Measurements from ENCODE around the gene CBFB.

GRCh38 chr16:66988197-66988788, 40.7 kb upstream of the CBFB start, which contains the start of gene CES4A:
- TF ChIP-seq CTCF (conservative IDR thresholded peaks at IDR 0.05; ENCODE audit: low read depth, low read length) (no peak), EZH2 (IDR thresholded peaks at IDR 0.05; ENCODE audit: borderline replicate concordance, low read depth, low read length, poor library complexity, severe bottlenecking) (no peak)
